ENCODE data around the gene ELF3.

GRCh38 chr1:202058001-202058908 lies 47.9 kb downstream of the ELF3 start:
- TF ChIP-seq CTCF (IDR thresholded peaks at IDR 0.05 in 8 of 11, conservative IDR thresholded peaks at IDR 0.05 in 3 of 11) (no peak), POLR2AphosphoS5 (IDR thresholded peaks at IDR 0.05) (no peak), POLR2A (IDR thresholded peaks at IDR 0.05) (no peak)
